ENCODE measurements around the gene ARSG. TPM values are rescaled to one million over a fixed set of nuclear protein-coding genes. Genes with fewer than 3 reads are reported as not detected.
A peak's percentile ranks its signal among the peaks of the same experiment; 100 is the strongest.

ARSG gene
- total and polyA plus RNA-seq, 2 donors (not counting 1 experiment from before 2014, with no cell fraction given) = 5.5 to 18.4 TPM

DNA sequence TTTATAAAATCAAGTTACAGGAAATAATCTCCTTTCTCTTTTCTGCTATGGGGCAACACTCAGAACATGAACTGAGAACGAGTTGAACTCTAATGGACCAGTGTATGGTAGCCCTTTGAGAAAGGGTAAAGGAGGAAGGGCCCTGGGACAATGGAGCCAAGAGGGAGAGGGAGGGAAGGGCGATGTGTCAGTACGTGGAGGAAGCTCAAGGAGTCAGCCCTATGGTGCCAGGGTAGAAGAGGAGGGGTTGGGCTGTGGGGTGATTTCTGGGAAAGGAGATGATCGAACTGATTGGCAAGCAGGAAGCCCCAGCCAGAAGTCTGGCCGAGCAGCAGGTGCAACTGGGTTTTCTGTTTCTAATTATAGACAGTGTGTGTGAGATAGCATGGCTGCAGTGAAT, 170.3 kb downstream of the ARSG start:
- Histone ChIP-seq H3K4me2 (replicated peaks; ENCODE audit: low read depth, low read length, poor library complexity, severe bottlenecking) (no peak overlapping the region), H3K27me3 (replicated peaks in 1 of 4; ENCODE audit: control extremely low read depth in 1 of 4, control insufficient read depth in 3 of 4, insufficient read depth in 4 of 4, low read length in 3 of 4) (no peaks in the 10 kb centered on the region), H3K36me3 (replicated peaks in 1 of 2; ENCODE audit: control extremely low read depth in 1 of 2, control insufficient read depth in 1 of 2, extremely low read depth in 1 of 2, insufficient read depth in 2 of 2, low read length in 1 of 2) (no peaks in the 10 kb centered on the region), H3K9me3 (ENCODE audit: control extremely low read depth in 1 of 3, control insufficient read depth in 2 of 3, insufficient read depth in 1 of 3, low read length in 2 of 3) (no peaks in the 10 kb centered on the region), H3K27ac (ENCODE audit: low read length in 2 of 2) (no peak overlapping the region), H3K4me3 (ENCODE audit: control extremely low read depth in 1 of 5, extremely low read depth in 1 of 5, insufficient read depth in 1 of 5, low read depth in 2 of 5, low read length in 4 of 5) (no peak overlapping the region), H3K79me2 (ENCODE audit: control insufficient read depth, insufficient read depth, low read length) (no peaks in the 10 kb centered on the region), H3K4me1 (ENCODE audit: control insufficient read depth in 2 of 2, insufficient read depth in 2 of 2, low read length in 2 of 2) (peaks cover 8 to 19% of the 10 kb centered on the region in 2 donors), H3K9ac (ENCODE audit: low read length) (no peak overlapping the region), H4K20me1 (ENCODE audit: control insufficient read depth, insufficient read depth, low read length, poor library complexity, severe bottlenecking) (no peaks in the 10 kb centered on the region), H2AFZ (ENCODE audit: insufficient read depth, low read depth, low read length, poor library complexity, severe bottlenecking) (no peak overlapping the region)
- no peak for TF ChIP-seq EZH2 (IDR thresholded peaks at IDR 0.05; ENCODE audit: borderline replicate concordance, insufficient read depth, low read depth, low read length, poor library complexity, severe bottlenecking)
- TF ChIP-seq CTCF (IDR thresholded peaks at IDR 0.05) = no peak
- Mint-ChIP-seq H3K4me3 (no peak overlapping the region), H3K9me3 (ENCODE audit: insufficient read depth) (no peaks in the 10 kb centered on the region), H3K27me3 (no peaks in the 10 kb centered on the region), H3K4me1 (peaks cover 18% of the 10 kb centered on the region), H3K27ac (no peak overlapping the region)
- POLR2A ChIA-PET = no interaction called here
- ATAC-seq (ENCODE audit: low read depth) = no peak
- CTCF ChIA-PET = interaction anchor here (1.1 to 3.2 kb wide), 8 partner anchors 25 to 404 kb away, joined by 3 to 18 read pairs (median 6); no protein-coding TSS in a partner anchor
- DNase-seq = no peak
- WGBS (ENCODE audit: insufficient coverage) = 15% methylated on average over 5 of the region's 5 CpGs
- intact Hi-C loops (cut with micrococcal nuclease) = no loop called here

GRCh38 chr17:68462381-68463210, 171.3 kb downstream of the ARSG start:
- H3K4me3 Mint-ChIP-seq = no peak overlapping the region
- Histone ChIP-seq H3K36me3 (replicated peaks in 1 of 2; ENCODE audit: control extremely low read depth in 1 of 2, control insufficient read depth in 1 of 2, extremely low read depth in 1 of 2, insufficient read depth in 2 of 2, low read length in 1 of 2) (no peaks in the 10 kb centered on the region), H3K4me1 (ENCODE audit: control insufficient read depth in 2 of 2, insufficient read depth in 2 of 2, low read length in 2 of 2) (peaks cover 4 to 14% of the 10 kb centered on the region in 2 donors), H3K9ac (ENCODE audit: low read length) (no peak overlapping the region), H3K27me3 (replicated peaks in 1 of 4; ENCODE audit: control extremely low read depth in 1 of 4, control insufficient read depth in 3 of 4, insufficient read depth in 4 of 4, low read length in 3 of 4) (no peaks in the 10 kb centered on the region), H3K4me2 (replicated peaks; ENCODE audit: low read depth, low read length, poor library complexity, severe bottlenecking) (peak overlapping the region; percentile 30), H3K27ac (ENCODE audit: low read length in 2 of 2) (no peak overlapping the region), H4K20me1 (ENCODE audit: control insufficient read depth, insufficient read depth, low read length, poor library complexity, severe bottlenecking) (no peaks in the 10 kb centered on the region), H3K9me3 (ENCODE audit: control extremely low read depth in 1 of 3, control insufficient read depth in 2 of 3, insufficient read depth in 1 of 3, low read length in 2 of 3) (no peaks in the 10 kb centered on the region), H2AFZ (ENCODE audit: insufficient read depth, low read depth, low read length, poor library complexity, severe bottlenecking) (no peak overlapping the region), H3K79me2 (ENCODE audit: control insufficient read depth, insufficient read depth, low read length) (no peaks in the 10 kb centered on the region), H3K4me3 (ENCODE audit: control extremely low read depth in 1 of 5, extremely low read depth in 1 of 5, insufficient read depth in 1 of 5, low read depth in 2 of 5, low read length in 4 of 5) (no peak overlapping the region)
- 41% methylated on average over 9 of the region's 15 CpGs for WGBS (ENCODE audit: insufficient coverage)
- H3K4me1 Mint-ChIP-seq = peaks cover 13% of the 10 kb centered on the region
- CTCF ChIA-PET = interaction anchor here (0.6 to 6.8 kb wide), 12 partner anchors 26 to 662 kb away, joined by 3 to 51 read pairs (median 3); no protein-coding TSS in a partner anchor
- POLR2A ChIA-PET = no interaction called here
- H3K27ac Mint-ChIP-seq = no peak overlapping the region
- ATAC-seq (ENCODE audit: low read depth) (peak; percentile 88), DNase-seq (peak; percentile 89)
- H3K9me3 Mint-ChIP-seq (ENCODE audit: insufficient read depth) = no peaks in the 10 kb centered on the region
- no peaks in the 10 kb centered on the region for H3K27me3 Mint-ChIP-seq
- TF ChIP-seq EZH2 (IDR thresholded peaks at IDR 0.05; ENCODE audit: borderline replicate concordance, insufficient read depth, low read depth, low read length, poor library complexity, severe bottlenecking) = no peak
- peak; percentile 79 for TF ChIP-seq CTCF (IDR thresholded peaks at IDR 0.05)
- intact Hi-C loops (cut with micrococcal nuclease) = loop anchor here (1.0 kb wide), 3 partner anchors 199 to 405 kb away; no protein-coding TSS in a partner anchor

Data from B cell (primary cell).